Neutrophil (primary cell): Measurements from ENCODE around the gene TNIK.

ENCODE experiments used
- H3K27ac ChIP-seq: fragments of 200-600 bp; sonication (generic); 2 replicates; pipeline ENCODE4 v1.5.1; 2016; ENCODE audit warnings: mild to moderate bottlenecking, moderate library complexity
- H3K27me3 ChIP-seq: fragments of 200-600 bp; sonication (generic); 2 replicates; pipeline ENCODE4 v1.6.0; 2016; ENCODE audit warnings: mild to moderate bottlenecking
- H3K36me3 ChIP-seq: fragments of 200-600 bp; sonication (generic); 2 replicates; pipeline ENCODE4 v1.5.1; 2017
- H3K4me1 ChIP-seq, 2 experiments: fragments of 200-600 bp in 1 of 2; sonication (generic) in 1 of 2; 1 replicate in 1 of 2; 2 replicates in 1 of 2; pipeline versions ENCODE4 v1.5.1 to v1.6.1; 2013 to 2016; ENCODE audit warnings: low read depth in 1 of 2, low read length in 1 of 2, mild to moderate bottlenecking in 1 of 2, moderate library complexity in 1 of 2; ENCODE audit not compliant: control insufficient read depth in 1 of 2, insufficient read depth in 1 of 2
- H3K4me3 ChIP-seq, 2 experiments: fragments of 200-600 bp in 1 of 2; sonication (generic) in 1 of 2; 1 replicate in 1 of 2; 2 replicates in 1 of 2; pipeline ENCODE4 v1.5.1; 2013 to 2016; ENCODE audit warnings: low read depth in 1 of 2, low read length in 1 of 2, mild to moderate bottlenecking in 1 of 2, moderate library complexity in 1 of 2
- H3K9me3 ChIP-seq: fragments of 200-600 bp; sonication (generic); 2 replicates; pipeline ENCODE4 v1.5.1; 2016
- TF ChIP-seq, protein P1 (sequence below): fragments of 200-600 bp; sonication (generic); IDR thresholded peaks from 2 replicates; pipeline ENCODE4 v1.5.1; 2016; ENCODE audit warnings: antibody characterized with exemption

TNIK gene

DNA sequence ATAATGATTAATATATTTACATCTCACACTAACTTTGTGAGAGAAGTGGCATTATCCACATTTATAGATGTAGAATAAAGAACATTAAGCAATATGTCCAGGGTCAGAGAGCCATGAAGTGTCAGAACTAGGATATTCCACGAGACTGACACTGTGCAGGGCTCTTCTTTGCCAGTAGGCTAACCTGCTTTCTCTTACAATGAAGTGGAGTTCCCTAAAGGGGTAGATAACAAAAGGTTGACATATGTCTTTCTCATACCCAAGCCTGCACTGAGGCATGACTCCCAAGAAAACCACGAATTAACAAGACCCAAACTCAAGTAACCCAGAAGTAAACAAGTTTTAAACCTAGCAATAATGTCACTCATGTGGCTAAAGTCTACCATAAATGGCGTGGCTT is 242.1 kb downstream of the TNIK start:
- Histone ChIP-seq H3K36me3 (no peaks in the 10 kb centered on the region), H3K4me1 (no peaks in the 10 kb centered on the region), H3K27me3 (no peaks in the 10 kb centered on the region), H3K27ac (no peak overlapping the region), H3K4me3 (no peak overlapping the region), H3K9me3 (no peaks in the 10 kb centered on the region)
- TF ChIP-seq, protein P1, sequence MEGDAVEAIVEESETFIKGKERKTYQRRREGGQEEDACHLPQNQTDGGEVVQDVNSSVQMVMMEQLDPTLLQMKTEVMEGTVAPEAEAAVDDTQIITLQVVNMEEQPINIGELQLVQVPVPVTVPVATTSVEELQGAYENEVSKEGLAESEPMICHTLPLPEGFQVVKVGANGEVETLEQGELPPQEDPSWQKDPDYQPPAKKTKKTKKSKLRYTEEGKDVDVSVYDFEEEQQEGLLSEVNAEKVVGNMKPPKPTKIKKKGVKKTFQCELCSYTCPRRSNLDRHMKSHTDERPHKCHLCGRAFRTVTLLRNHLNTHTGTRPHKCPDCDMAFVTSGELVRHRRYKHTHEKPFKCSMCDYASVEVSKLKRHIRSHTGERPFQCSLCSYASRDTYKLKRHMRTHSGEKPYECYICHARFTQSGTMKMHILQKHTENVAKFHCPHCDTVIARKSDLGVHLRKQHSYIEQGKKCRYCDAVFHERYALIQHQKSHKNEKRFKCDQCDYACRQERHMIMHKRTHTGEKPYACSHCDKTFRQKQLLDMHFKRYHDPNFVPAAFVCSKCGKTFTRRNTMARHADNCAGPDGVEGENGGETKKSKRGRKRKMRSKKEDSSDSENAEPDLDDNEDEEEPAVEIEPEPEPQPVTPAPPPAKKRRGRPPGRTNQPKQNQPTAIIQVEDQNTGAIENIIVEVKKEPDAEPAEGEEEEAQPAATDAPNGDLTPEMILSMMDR, result no peak

DNA sequence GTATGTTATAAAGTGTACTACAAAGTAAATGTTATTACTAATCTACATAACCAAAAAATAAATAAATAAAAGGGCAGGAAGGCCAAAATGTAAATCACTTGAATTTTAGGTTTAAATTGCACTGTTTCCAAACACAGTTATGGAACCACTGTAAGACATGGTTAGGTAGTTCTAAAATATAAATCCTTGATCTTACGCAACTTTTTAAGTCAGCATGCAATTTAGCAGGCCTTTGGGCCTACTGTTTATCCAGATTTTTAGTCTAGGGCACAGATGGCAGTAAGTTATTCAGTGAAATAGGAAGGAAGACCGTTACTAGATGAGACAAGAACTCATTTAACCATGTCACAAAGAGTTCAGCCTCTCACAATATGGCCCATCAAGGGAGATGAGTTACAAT is 246.3 kb downstream of the TNIK start:
- TF ChIP-seq, protein P1, result no peak
- Histone ChIP-seq H3K27me3 (no peaks in the 10 kb centered on the region), H3K27ac (no peak overlapping the region)

DNA sequence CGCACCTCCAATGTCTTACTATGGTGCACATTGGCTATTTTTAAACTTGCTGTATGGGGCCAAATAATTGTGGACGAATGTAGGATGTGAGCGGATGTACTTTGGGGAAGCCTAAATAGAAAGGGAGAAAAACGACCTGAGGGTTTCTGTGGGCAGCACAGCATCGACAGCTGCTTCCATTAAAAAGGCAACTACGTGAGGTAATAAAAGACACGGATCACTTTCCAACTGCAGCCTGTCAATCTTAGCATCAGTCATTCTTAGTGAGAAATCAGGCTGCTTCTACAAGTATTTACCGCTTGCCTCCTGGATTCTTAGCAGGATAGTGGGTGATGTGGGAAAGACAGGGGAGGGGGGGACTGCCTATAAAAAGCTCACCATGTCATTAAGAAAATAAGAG is 247.0 kb downstream of the TNIK start:
- TF ChIP-seq, protein P1, result no peak
- no peaks in the 10 kb centered on the region for H3K27me3 ChIP-seq
- no peaks in the 10 kb centered on the region for H3K9me3 ChIP-seq
- H3K4me3 ChIP-seq, result no peak overlapping the region
- no peaks in the 10 kb centered on the region for H3K36me3 ChIP-seq
- H3K4me1 ChIP-seq, result no peaks in the 10 kb centered on the region
- H3K27ac ChIP-seq, result no peak overlapping the region

More for the DNA sequence above, 246.3 kb downstream of the TNIK start:
- Histone ChIP-seq H3K4me1 (no peaks in the 10 kb centered on the region), H3K9me3 (no peaks in the 10 kb centered on the region), H3K4me3 (no peak overlapping the region), H3K36me3 (no peaks in the 10 kb centered on the region)

DNA sequence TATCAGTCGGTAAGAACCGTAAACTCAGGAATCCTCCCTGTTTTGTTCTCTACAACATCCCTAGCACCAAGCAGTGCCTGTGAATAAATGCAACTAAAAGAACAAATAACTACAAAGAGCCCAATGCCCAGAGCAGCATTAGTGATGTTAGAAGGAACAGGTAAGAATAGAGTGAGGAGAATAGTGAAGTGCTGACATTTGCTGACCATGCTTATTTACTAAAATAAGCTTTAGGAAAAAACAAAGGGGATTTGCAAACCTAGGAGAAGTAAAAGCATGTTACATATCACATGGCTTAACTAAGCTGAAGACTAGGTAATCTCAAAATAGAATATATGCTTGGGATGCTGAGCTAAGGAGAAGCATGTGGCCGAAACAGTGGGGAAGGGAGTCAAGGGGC is 247.6 kb downstream of the TNIK start:
- H3K27me3 ChIP-seq, result no peaks in the 10 kb centered on the region
- no peaks in the 10 kb centered on the region for H3K9me3 ChIP-seq
- TF ChIP-seq, protein P1, result no peak
- H3K27ac ChIP-seq, result no peak overlapping the region
- no peaks in the 10 kb centered on the region for H3K4me1 ChIP-seq
- no peaks in the 10 kb centered on the region for H3K36me3 ChIP-seq
- H3K4me3 ChIP-seq, result no peak overlapping the region

DNA sequence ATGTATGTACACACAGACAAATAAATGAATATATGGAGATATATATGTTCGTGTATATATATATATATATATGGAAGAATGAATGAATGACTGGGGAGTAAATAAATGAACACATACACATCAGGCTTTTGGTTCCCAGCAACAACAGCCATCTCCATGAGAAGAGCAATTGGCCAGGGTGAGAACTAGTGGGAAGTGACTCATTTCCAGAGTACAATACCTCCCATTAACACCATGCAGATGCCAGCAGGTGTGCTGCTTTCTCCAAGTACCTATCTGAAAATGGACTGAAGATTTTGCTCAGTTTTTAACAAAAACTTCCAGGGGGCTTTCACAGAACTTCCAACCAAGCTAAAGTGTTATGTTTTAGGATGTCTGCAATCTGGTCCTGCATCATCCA is 253.9 kb downstream of the TNIK start:
- no peak overlapping the region for H3K4me3 ChIP-seq
- no peaks in the 10 kb centered on the region for H3K27me3 ChIP-seq
- H3K4me1 ChIP-seq, result no peaks in the 10 kb centered on the region
- H3K36me3 ChIP-seq, result no peaks in the 10 kb centered on the region
- no peak overlapping the region for H3K27ac ChIP-seq
- TF ChIP-seq, protein P1, result no peak
- H3K9me3 ChIP-seq, result no peaks in the 10 kb centered on the region

DNA sequence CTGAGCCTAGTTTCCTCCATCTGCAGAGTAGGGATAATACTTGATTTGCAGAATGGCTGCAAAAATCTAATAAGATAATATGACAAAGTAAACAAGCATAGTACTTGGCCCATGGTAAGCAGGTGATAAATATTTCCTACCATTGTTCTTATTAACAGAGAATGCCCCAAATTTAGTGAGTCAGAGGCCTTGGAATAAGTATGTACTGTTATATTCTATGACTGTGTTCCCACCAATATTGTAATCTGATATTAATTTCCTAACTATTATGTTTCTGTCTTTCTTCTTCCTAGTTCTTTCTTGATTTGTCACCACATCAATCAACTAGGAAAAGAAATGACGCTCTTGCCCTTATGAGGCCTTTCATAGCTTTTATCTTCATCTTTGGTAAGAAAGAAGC is 255.3 kb downstream of the TNIK start:
- no peak overlapping the region for H3K4me3 ChIP-seq

More for the DNA sequence above, 255.3 kb downstream of the TNIK start:
- no peaks in the 10 kb centered on the region for H3K4me1 ChIP-seq
- no peaks in the 10 kb centered on the region for H3K27me3 ChIP-seq
- H3K27ac ChIP-seq, result no peak overlapping the region
- TF ChIP-seq, protein P1, result no peak
- H3K36me3 ChIP-seq, result no peaks in the 10 kb centered on the region
- no peaks in the 10 kb centered on the region for H3K9me3 ChIP-seq
